HG03159 (cell line): Measurements from ENCODE around the gene DAZAP2.
A peak's percentile ranks its signal among the peaks of the same experiment; 100 is the strongest.
"Not testable (repeated sequence)": the region's sequence is repeated elsewhere in the genome, so short reads cannot be mapped to it uniquely, and the experiment has no call there.

ENCODE experiments used
- ATAC-seq: cut with Tn5 transposase; IDR thresholded peaks from one replicate; pipeline ENCODE4 v1.9.1; 2021; ENCODE audit warnings: mild to moderate bottlenecking, moderate library complexity; ENCODE audit not compliant: unreplicated experiment

The DAZAP2 gene

GRCh38 chr12:51217133-51217967 is 21.3 kb upstream of the DAZAP2 start:
- ATAC-seq = peak; percentile 32

GRCh38 chr12:51217968-51218606 is 20.5 kb upstream of the DAZAP2 start, which contains the start of gene POU6F1:
Gene POU6F1 (minus strand): TSS chr12:51218062. CDS start chr12:51206836, 11,226 bp downstream.
- peak; percentile 67 for ATAC-seq

GRCh38 chr12:51218607-51219161 is 19.9 kb upstream of the DAZAP2 start:
- ATAC-seq = no peak

- no peak for ATAC-seq
Observed at GRCh38 chr12:51219322-51219721, 19.3 kb upstream of the DAZAP2 start.

- not testable (repeated sequence) for ATAC-seq
Observed at GRCh38 chr12:51219857-51220256, 18.8 kb upstream of the DAZAP2 start.

GRCh38 chr12:51222461-51222860 is 16.2 kb upstream of the DAZAP2 start:
- ATAC-seq = no peak

- ATAC-seq = no peak
Observed at GRCh38 chr12:51224625-51225024, 14.0 kb upstream of the DAZAP2 start.

- ATAC-seq = no peak
Observed at GRCh38 chr12:51225234-51225633, 13.4 kb upstream of the DAZAP2 start.

GRCh38 chr12:51225771-51226170 is 12.9 kb upstream of the DAZAP2 start:
- ATAC-seq = no peak

GRCh38 chr12:51227112-51227511 is 11.5 kb upstream of the DAZAP2 start:
- not testable (repeated sequence) for ATAC-seq

- no peak for ATAC-seq
Observed at GRCh38 chr12:51227962-51228361, 10.7 kb upstream of the DAZAP2 start.

GRCh38 chr12:51229116-51229809 is 9.4 kb upstream of the DAZAP2 start:
- ATAC-seq = no peak

- no peak for ATAC-seq
Observed at GRCh38 chr12:51232642-51233041, 6.0 kb upstream of the DAZAP2 start.

GRCh38 chr12:51234530-51234929 is 4.1 kb upstream of the DAZAP2 start:
- no peak for ATAC-seq

- peak; percentile 4 for ATAC-seq
Observed at GRCh38 chr12:51238037-51238509, 553 bp upstream of the DAZAP2 start.

GRCh38 chr12:51240971-51241370 is 2.3 kb downstream of the DAZAP2 start:
- no peak for ATAC-seq

GRCh38 chr12:51242120-51242519 is 3.5 kb downstream of the DAZAP2 start:
- ATAC-seq = no peak

- ATAC-seq = no peak
Observed at GRCh38 chr12:51242876-51243275, 4.2 kb downstream of the DAZAP2 start.

GRCh38 chr12:51244269-51244668 is 5.6 kb downstream of the DAZAP2 start:
- no peak for ATAC-seq

- ATAC-seq = no peak
Observed at GRCh38 chr12:51245476-51246253, 7.0 kb downstream of the DAZAP2 start.
